Sciatic nerve (tissue), 2 donors: Measurements from ENCODE around the gene ADAM23. TPM values are rescaled to one million over a fixed set of nuclear protein-coding genes. Genes with fewer than 3 reads are reported as not detected.
A peak's percentile ranks its signal among the peaks of the same experiment; 100 is the strongest.

Experiments
- ATAC-seq: fragments of 200-7000 bp; cut with Tn5 transposase; one replicate; pipeline ENCODE4 v1.9.1; 2020; ENCODE audit warnings: mild to moderate bottlenecking, moderate library complexity
- DNase-seq: peaks from one replicate; pipeline ENCODE4 v3.0.0-alpha.2; 2020; ENCODE audit warnings: low spot score
- intact Hi-C: fragments of 100-400 bp; cut with DNase I; formaldehyde crosslinking; loops from one replicate; pipeline ENCODE4 v1.14.2; 2022
- total RNA-seq: library from RNA; stranded (reverse); fragmentation: NEBNext Ultra II Directional; extraction: Animal tissue kit (Norgen Biotek cat#: 25700); gene quantifications from one replicate; pipeline ENCODE4 v1.2.1, GENCODE V29; 2021
- donor health status: DM: no; HTN: no; CAD: no.
- donor health status: DM: no; HTN: no; CAD: no.

ADAM23 gene
- total RNA-seq, 1 donor from 2014 or later, result 9.4 TPM

- DNase-seq, result no peak
- no peak for ATAC-seq
- intact Hi-C loops, result no loop called here
These were observed 9.6 kb upstream of the ADAM23 start for GRCh38 chr2:206433686-206434085.

GRCh38 chr2:206435742-206436141 lies 7.6 kb upstream of the ADAM23 start:
- no peak for ATAC-seq
- intact Hi-C loops, result no loop called here
- no peak for DNase-seq

- ATAC-seq (no peak), DNase-seq (no peak)
- intact Hi-C loops, result no loop called here
These were observed 5.1 kb upstream of the ADAM23 start for GRCh38 chr2:206438196-206438724.

GRCh38 chr2:206442474-206442832 lies 879 bp upstream of the ADAM23 start:
- intact Hi-C loops, result no loop called here
- DNase-seq (no peak), ATAC-seq (no peak)

GRCh38 chr2:206443735-206444527 lies 599 bp downstream of the ADAM23 start:
- intact Hi-C loops, result no loop called here
- ATAC-seq, result peak; percentile 32
- no peak for DNase-seq

- ATAC-seq (no peak), DNase-seq (no peak)
- intact Hi-C loops, result no loop called here
These were observed 2.6 kb downstream of the ADAM23 start for GRCh38 chr2:206445948-206446347.

GRCh38 chr2:206452242-206452641 lies 8.9 kb downstream of the ADAM23 start:
- DNase-seq, result no peak
- intact Hi-C loops, result no loop called here
- no peak for ATAC-seq

GRCh38 chr2:206452750-206453149 lies 9.4 kb downstream of the ADAM23 start:
- ATAC-seq (no peak), DNase-seq (no peak)
- intact Hi-C loops, result no loop called here

GRCh38 chr2:206456078-206456754 lies 12.9 kb downstream of the ADAM23 start:
- DNase-seq (no peak), ATAC-seq (no peak)
- intact Hi-C loops, result no loop called here

- intact Hi-C loops, result no loop called here
These were observed 13.9 kb downstream of the ADAM23 start for GRCh38 chr2:206457188-206457634.

GRCh38 chr2:206462240-206462854 lies 19.0 kb downstream of the ADAM23 start:
- no peak for ATAC-seq
- intact Hi-C loops, result no loop called here
- DNase-seq, result no peak

More at GRCh38 chr2:206457188-206457634, 13.9 kb downstream of the ADAM23 start:
- ATAC-seq (no peak), DNase-seq (no peak)

GRCh38 chr2:206463685-206464084 lies 20.4 kb downstream of the ADAM23 start:
- intact Hi-C loops, result no loop called here
- DNase-seq (no peak), ATAC-seq (no peak)

GRCh38 chr2:206464597-206464996 lies 21.3 kb downstream of the ADAM23 start:
- ATAC-seq, result no peak
- intact Hi-C loops, result no loop called here

GRCh38 chr2:206471524-206472062 lies 28.3 kb downstream of the ADAM23 start:
- intact Hi-C loops, result no loop called here
- DNase-seq (no peak), ATAC-seq (no peak)

More at GRCh38 chr2:206464597-206464996, 21.3 kb downstream of the ADAM23 start:
- no peak for DNase-seq

- DNase-seq, result no peak
- no peak for ATAC-seq
- intact Hi-C loops, result no loop called here
These were observed 28.8 kb downstream of the ADAM23 start for GRCh38 chr2:206472094-206472493.

GRCh38 chr2:206474099-206474498 lies 30.8 kb downstream of the ADAM23 start:
- intact Hi-C loops, result no loop called here
- no peak for DNase-seq
- ATAC-seq, result no peak

GRCh38 chr2:206477296-206477695 lies 34.0 kb downstream of the ADAM23 start:
- no peak for DNase-seq
- peak; percentile 88 for ATAC-seq
- intact Hi-C loops, result no loop called here

GRCh38 chr2:206478340-206478739 lies 35.0 kb downstream of the ADAM23 start:
- intact Hi-C loops, result no loop called here
- no peak for DNase-seq
- ATAC-seq, result no peak

- intact Hi-C loops, result no loop called here
- no peak for ATAC-seq
- DNase-seq, result no peak
These were observed 36.8 kb downstream of the ADAM23 start for GRCh38 chr2:206480161-206480560.

GRCh38 chr2:206480620-206481019 lies 37.3 kb downstream of the ADAM23 start:
- intact Hi-C loops, result no loop called here
- DNase-seq (no peak), ATAC-seq (no peak)
